MCF 10A (cell line): ENCODE results near the gene UTP18. TPM values are rescaled to one million over a fixed set of nuclear protein-coding genes. Genes with fewer than 3 reads are reported as not detected.

Source experiments
- BruUV-seq: library from RNA; stranded (reverse); fragments of 400-500 nt; replicated peaks from 2 replicates; lab custom pipeline; 2021; lab: Mats Ljungman, UMichigan
- CTCF ChIA-PET: fragments of 300-600 bp; sonication (Branson Sonifier 250); formaldehyde crosslinking; extraction: SDS; loops from one replicate; lab custom pipeline; 2021; ENCODE audit warnings: antibody characterized with exemption, inconsistent platforms; lab: Yijun Ruan, JAX
- POLR2A ChIA-PET: fragments of 300-600, 350-650 bp; sonication (Branson Sonifier 250); formaldehyde crosslinking; extraction: SDS; loops from one replicate; lab custom pipeline; 2020; ENCODE audit warnings: antibody characterized with exemption, inconsistent platforms; lab: Yijun Ruan, JAX
- DNase-seq: peaks from one replicate; pipeline ENCODE4 v3.0.0-alpha.2; 2018; ENCODE audit not compliant: unreplicated experiment
- H3K27ac Mint-ChIP-seq: one replicate; pipeline ENCODE4 v1.8.0; 2022; ENCODE audit warnings: mild to moderate bottlenecking, low read depth, mixed read lengths; ENCODE audit not compliant: unreplicated experiment
- H3K27me3 Mint-ChIP-seq: one replicate; pipeline ENCODE4 v1.8.0; 2022; ENCODE audit warnings: mixed read lengths; ENCODE audit not compliant: insufficient read depth, unreplicated experiment
- H3K36me3 Mint-ChIP-seq: one replicate; pipeline ENCODE4 v1.8.0; 2022; ENCODE audit warnings: mild to moderate bottlenecking, moderate library complexity, mixed read lengths; ENCODE audit not compliant: insufficient read depth, unreplicated experiment
- H3K4me1 Mint-ChIP-seq: one replicate; pipeline ENCODE4 v1.8.0; 2022; ENCODE audit warnings: mixed read lengths; ENCODE audit not compliant: insufficient read depth, unreplicated experiment
- H3K4me3 Mint-ChIP-seq: one replicate; pipeline ENCODE4 v1.8.0; 2022; ENCODE audit warnings: mild to moderate bottlenecking, moderate library complexity, mixed read lengths; ENCODE audit not compliant: unreplicated experiment
- H3K9me3 Mint-ChIP-seq: one replicate; pipeline ENCODE4 v1.8.0; 2022; ENCODE audit warnings: mixed read lengths; ENCODE audit not compliant: unreplicated experiment
- intact Hi-C: fragments of 100-400 bp; cut with micrococcal nuclease; formaldehyde crosslinking; loops from 2 replicates; pipeline ENCODE4 v1.14.1; 2022
- total RNA-seq: library from RNA; stranded (reverse); gene quantifications from 2 replicates; pipeline ENCODE4 v1.2.3, GENCODE V29; 2022
- TF ChIP-seq, protein P1 (sequence below): fragments of 200-600 bp; IDR thresholded peaks from one replicate; pipeline ENCODE4 v1.8.0; 2022; ENCODE audit warnings: antibody characterized with exemption, mild to moderate bottlenecking; ENCODE audit not compliant: unreplicated experiment

UTP18 gene
- total RNA-seq, 1 experiment from 2014 or later = 27.8 TPM

DNA sequence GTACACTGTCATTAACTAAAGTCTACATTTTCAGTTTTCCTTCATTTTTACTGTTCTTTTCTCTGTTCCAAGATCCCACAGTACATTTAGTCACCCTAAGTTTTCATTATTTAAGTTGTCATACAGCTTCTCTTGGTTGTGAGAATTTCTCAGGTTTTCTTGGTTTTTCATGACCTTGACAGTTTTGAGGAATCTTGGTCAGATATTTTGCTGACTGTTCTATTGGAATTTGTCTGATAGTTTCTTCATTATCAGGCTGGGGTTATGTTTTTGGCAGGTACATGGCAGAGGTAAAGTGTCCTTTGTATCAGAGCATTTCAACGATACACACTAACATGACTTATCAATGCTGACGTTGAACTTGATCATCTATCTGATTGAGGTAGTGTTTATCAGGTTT is 20.1 kb upstream of the UTP18 start:
- no TSS peak for BruUV-seq
- Mint-ChIP-seq H3K4me3 (no peak overlapping the region), H3K9me3 (no peaks in the 10 kb centered on the region), H3K27me3 (no peaks in the 10 kb centered on the region), H3K36me3 (peaks cover under 1% of the 10 kb centered on the region), H3K4me1 (peaks cover 7% of the 10 kb centered on the region), H3K27ac (peak overlapping the region; percentile 12)
- POLR2A ChIA-PET = no interaction called here
- CTCF ChIA-PET = interaction anchor here (0.7 kb wide), 1 partner anchor 14 kb away, joined by 3 read pairs; no protein-coding TSS in a partner anchor
- no peak for DNase-seq
- TF ChIP-seq, protein P1, sequence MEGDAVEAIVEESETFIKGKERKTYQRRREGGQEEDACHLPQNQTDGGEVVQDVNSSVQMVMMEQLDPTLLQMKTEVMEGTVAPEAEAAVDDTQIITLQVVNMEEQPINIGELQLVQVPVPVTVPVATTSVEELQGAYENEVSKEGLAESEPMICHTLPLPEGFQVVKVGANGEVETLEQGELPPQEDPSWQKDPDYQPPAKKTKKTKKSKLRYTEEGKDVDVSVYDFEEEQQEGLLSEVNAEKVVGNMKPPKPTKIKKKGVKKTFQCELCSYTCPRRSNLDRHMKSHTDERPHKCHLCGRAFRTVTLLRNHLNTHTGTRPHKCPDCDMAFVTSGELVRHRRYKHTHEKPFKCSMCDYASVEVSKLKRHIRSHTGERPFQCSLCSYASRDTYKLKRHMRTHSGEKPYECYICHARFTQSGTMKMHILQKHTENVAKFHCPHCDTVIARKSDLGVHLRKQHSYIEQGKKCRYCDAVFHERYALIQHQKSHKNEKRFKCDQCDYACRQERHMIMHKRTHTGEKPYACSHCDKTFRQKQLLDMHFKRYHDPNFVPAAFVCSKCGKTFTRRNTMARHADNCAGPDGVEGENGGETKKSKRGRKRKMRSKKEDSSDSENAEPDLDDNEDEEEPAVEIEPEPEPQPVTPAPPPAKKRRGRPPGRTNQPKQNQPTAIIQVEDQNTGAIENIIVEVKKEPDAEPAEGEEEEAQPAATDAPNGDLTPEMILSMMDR = no peak
- intact Hi-C loops = no loop called here

DNA sequence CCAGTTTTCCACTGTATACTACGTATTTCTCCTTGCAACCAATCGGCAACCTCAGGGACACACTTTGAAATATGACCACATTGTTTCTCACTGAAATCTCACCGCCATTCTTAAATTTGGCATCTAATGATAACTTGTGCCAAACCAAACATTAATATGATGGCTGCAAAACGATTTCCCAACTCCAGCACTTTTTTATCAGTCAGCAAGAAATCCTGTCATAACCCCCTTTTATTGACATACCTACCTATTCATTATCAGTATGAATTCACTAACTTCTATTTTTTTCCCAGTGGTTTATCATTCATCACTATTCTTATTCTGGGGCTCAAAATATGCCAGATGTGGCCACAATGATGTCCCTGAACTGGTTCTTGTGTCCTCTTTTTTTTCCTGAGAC is 16.3 kb upstream of the UTP18 start:
- Mint-ChIP-seq H3K9me3 (no peaks in the 10 kb centered on the region), H3K4me1 (peaks cover 7% of the 10 kb centered on the region), H3K27ac (no peak overlapping the region), H3K27me3 (no peaks in the 10 kb centered on the region), H3K36me3 (peaks cover 9% of the 10 kb centered on the region), H3K4me3 (no peak overlapping the region)
- ChIA-PET CTCF (no interaction called here), POLR2A (interaction anchor here (2.0 kb wide), 1 partner anchor 14 kb away, joined by 7 read pairs; no protein-coding TSS in a partner anchor)
- intact Hi-C loops = no loop called here
- no TSS peak for BruUV-seq
- TF ChIP-seq, protein P1 = no peak
- no peak for DNase-seq

DNA sequence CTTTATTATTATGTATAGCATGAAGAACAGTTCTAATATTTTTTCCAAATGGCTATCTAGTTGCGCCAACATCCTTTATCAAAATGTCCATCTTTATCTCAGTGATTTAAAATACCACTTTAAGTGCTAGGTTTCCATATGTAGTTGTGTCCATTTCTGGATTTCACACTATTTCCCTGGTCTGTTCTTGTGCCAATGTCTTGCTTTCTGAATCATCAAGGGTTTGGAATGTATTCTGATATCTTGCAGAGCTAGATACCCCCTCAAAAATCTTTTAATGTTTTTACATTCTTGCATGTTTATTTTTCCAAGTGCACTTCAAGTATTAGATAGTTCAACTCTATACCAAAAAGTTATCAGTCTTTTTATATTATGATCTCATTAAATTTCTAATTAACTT is 14.8 kb upstream of the UTP18 start:
- Mint-ChIP-seq H3K4me1 (peaks cover 7% of the 10 kb centered on the region), H3K9me3 (no peaks in the 10 kb centered on the region)
- POLR2A ChIA-PET = no interaction called here

DNA sequence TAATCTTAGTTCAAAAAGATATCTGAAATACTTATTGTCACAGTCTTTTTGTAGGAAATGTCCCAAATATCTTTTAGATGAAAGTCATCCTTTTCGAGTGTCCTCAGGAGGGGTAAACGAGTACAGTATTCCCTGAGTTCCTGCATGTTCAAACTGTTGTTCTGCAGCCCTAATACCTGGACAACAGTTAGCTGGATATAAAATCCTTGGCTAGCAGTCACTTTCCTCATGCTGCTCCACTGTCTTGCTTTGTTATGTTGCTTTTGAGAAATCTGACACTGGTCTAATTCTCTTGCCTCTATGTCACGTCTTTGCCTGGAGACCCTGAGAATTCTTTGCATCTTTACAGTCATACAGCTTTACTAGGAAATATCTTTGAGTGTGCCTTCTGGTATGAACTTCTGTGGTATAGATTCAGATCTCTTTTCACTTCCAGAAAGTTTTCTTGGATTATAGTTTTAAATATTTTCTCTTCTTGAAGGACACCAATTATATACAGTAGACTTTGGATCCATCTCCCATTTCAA is 10.0 kb upstream of the UTP18 start:
- intact Hi-C loops = no loop called here
- POLR2A ChIA-PET = no interaction called here
- H3K4me1 Mint-ChIP-seq = peaks cover 9% of the 10 kb centered on the region
- TF ChIP-seq, protein P1 = no peak
- H3K27ac Mint-ChIP-seq = no peak overlapping the region
- no TSS peak for BruUV-seq
- no peak overlapping the region for H3K4me3 Mint-ChIP-seq
- peaks cover 30% of the 10 kb centered on the region for H3K36me3 Mint-ChIP-seq
- no peaks in the 10 kb centered on the region for H3K9me3 Mint-ChIP-seq
- H3K27me3 Mint-ChIP-seq = no peaks in the 10 kb centered on the region
- CTCF ChIA-PET = no interaction called here
- DNase-seq = no peak

More for the DNA sequence above, 14.8 kb upstream of the UTP18 start:
- no TSS peak for BruUV-seq
- no peak overlapping the region for H3K4me3 Mint-ChIP-seq
- H3K27ac Mint-ChIP-seq = no peak overlapping the region
- DNase-seq = no peak
- no peaks in the 10 kb centered on the region for H3K27me3 Mint-ChIP-seq
- TF ChIP-seq, protein P1 = no peak
- H3K36me3 Mint-ChIP-seq = peaks cover 9% of the 10 kb centered on the region
- CTCF ChIA-PET = no interaction called here
- intact Hi-C loops = no loop called here
